ENCODE data around the gene MTMR6. TPM values are rescaled to one million over a fixed set of nuclear protein-coding genes. Genes with fewer than 3 reads are reported as not detected.

MTMR6 gene
- total RNA-seq, 4 donors from 2014 or later, result 17.5 to 25.1 (median 21.7) TPM

- no peaks in the 10 kb centered on the region for H3K36me3 ChIP-seq
- no peak for ATAC-seq
- TF ChIP-seq POLR2A (IDR thresholded peaks at IDR 0.05), result no peak
- no peak for TF ChIP-seq CTCF (IDR thresholded peaks at IDR 0.05 in 4 of 5, conservative IDR thresholded peaks at IDR 0.05 in 1 of 5)
- H3K4me1 ChIP-seq, result no peaks in the 10 kb centered on the region
- H3K9me3 ChIP-seq, result no peaks in the 10 kb centered on the region
- DNase-seq, result no peak
- intact Hi-C loops (cut with DNase I; ENCODE audit: low total_unique reads) (no loop called here), in situ Hi-C loops (cut with MboI; ENCODE audit: low sequenced_read_pairs in 4 of 4) (no loop called here)
- no peak overlapping the region for H3K4me3 ChIP-seq
- no peak overlapping the region for H3K27ac ChIP-seq
- H3K27me3 ChIP-seq, result no peaks in the 10 kb centered on the region
Measured at GRCh38 chr13:25224151-25224550, 63.1 kb downstream of the MTMR6 start.

GRCh38 chr13:25222740-25223139 lies 64.5 kb downstream of the MTMR6 start:
- Histone ChIP-seq H3K36me3 (no peaks in the 10 kb centered on the region), H3K9me3 (no peaks in the 10 kb centered on the region), H3K27me3 (no peaks in the 10 kb centered on the region), H3K4me3 (no peak overlapping the region), H3K27ac (no peak overlapping the region), H3K4me1 (no peaks in the 10 kb centered on the region)
- in situ Hi-C loops (cut with MboI; ENCODE audit: low sequenced_read_pairs in 4 of 4), result no loop called here
- no peak for ATAC-seq
- no peak for DNase-seq
- intact Hi-C loops (cut with DNase I; ENCODE audit: low total_unique reads), result no loop called here
- TF ChIP-seq CTCF (IDR thresholded peaks at IDR 0.05 in 4 of 5, conservative IDR thresholded peaks at IDR 0.05 in 1 of 5), result no peak
- no peak for TF ChIP-seq POLR2A (IDR thresholded peaks at IDR 0.05)

DNA sequence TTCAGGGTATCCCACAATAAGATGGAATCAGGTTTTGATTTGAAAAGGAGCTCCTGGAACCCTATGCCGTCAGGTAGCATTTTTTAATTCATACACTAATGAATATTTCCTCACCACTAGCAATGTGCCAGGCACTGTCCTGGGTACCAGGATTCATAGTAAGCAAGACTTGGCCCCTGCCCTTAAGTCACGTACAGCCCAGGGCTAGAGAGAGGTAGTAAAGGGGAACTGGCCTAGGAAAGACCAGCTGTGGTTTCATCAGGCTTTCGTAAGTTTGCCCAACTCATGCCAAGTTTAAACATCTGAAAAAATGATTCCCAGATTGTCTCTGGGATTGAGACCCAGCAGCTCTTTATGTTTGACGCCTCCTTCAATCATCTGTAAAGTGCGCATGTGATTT lies 69.3 kb downstream of the MTMR6 start:
- TF ChIP-seq CTCF (IDR thresholded peaks at IDR 0.05 in 4 of 5, conservative IDR thresholded peaks at IDR 0.05 in 1 of 5), result no peak
- TF ChIP-seq POLR2A (IDR thresholded peaks at IDR 0.05), result no peak
- in situ Hi-C loops (cut with MboI; ENCODE audit: low sequenced_read_pairs in 4 of 4), result no loop called here
- ATAC-seq, result no peak

DNA sequence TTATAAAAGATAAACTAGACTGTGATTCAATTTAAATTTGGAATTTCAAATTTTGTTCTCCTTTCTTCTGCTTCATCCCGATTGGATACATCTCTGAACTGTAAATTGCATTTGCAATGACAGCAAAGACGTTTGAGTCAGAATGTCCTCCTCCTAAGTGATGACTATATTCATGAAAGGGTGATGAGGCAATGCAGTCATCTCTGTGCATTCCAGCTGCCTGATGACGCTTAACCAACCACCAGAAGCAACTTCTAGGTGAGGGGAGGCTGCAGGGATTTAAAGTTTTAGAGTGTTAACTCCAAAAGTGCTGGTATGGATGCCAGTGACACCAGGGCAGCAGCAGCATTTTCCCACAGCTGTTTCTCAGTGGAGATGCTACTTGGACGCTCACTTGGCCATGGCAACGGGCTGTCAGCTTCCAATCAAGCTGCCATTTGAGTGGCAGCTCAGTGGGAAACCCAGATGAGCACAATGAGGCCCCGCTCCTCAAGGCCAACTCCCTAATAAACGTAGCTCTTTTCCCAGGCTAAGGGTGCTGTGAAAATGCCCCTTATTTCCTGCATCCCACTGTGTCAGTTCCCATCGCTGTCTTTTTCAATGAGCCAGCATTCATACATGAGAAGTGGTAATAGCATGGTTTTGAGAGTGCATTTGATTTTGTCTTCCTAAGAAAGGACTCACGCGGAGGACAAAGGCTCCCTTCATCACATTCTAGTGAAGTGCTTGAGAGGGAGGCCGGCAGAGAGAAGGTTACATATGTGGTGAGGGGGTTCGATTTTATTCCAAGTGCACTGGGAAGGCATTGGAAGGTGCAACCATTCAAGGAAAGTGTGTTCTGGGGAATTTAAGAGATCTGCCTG lies 70.0 kb downstream of the MTMR6 start:
- DNase-seq (no peak), ATAC-seq (no peak)
- Histone ChIP-seq H3K4me3 (no peak overlapping the region), H3K9me3 (no peaks in the 10 kb centered on the region), H3K4me1 (no peaks in the 10 kb centered on the region), H3K36me3 (no peaks in the 10 kb centered on the region), H3K27me3 (no peaks in the 10 kb centered on the region), H3K27ac (no peak overlapping the region)
- in situ Hi-C loops (cut with MboI; ENCODE audit: low sequenced_read_pairs in 4 of 4) (no loop called here), intact Hi-C loops (cut with DNase I; ENCODE audit: low total_unique reads) (no loop called here)
- TF ChIP-seq CTCF (IDR thresholded peaks at IDR 0.05 in 4 of 5, conservative IDR thresholded peaks at IDR 0.05 in 1 of 5), result no peak
- no peak for TF ChIP-seq POLR2A (IDR thresholded peaks at IDR 0.05)

More for the DNA sequence above, 69.3 kb downstream of the MTMR6 start:
- intact Hi-C loops (cut with DNase I; ENCODE audit: low total_unique reads), result no loop called here
- Histone ChIP-seq H3K27me3 (no peaks in the 10 kb centered on the region), H3K27ac (no peak overlapping the region), H3K9me3 (no peaks in the 10 kb centered on the region), H3K36me3 (no peaks in the 10 kb centered on the region), H3K4me3 (no peak overlapping the region), H3K4me1 (no peaks in the 10 kb centered on the region)
- DNase-seq, result no peak
